Osteoblast (primary cell): ENCODE measurements around the gene CRY1. TPM values are rescaled to one million over a fixed set of nuclear protein-coding genes. Genes with fewer than 3 reads are reported as not detected.

Source experiments
- DNase-seq: peaks from one replicate; pipeline ENCODE4 v3.0.0; 2011; ENCODE audit warnings: low spot score, mixed read lengths; ENCODE audit not compliant: insufficient read length; ENCODE audit errors: missing footprints
- H2AFZ ChIP-seq: 2 replicates; pipeline ENCODE4 v1.6.0; 2011; ENCODE audit warnings: mild to moderate bottlenecking, low read length
- H3K27ac ChIP-seq: 2 replicates; pipeline ENCODE4 v1.5.1; 2011; ENCODE audit warnings: mild to moderate bottlenecking, low read depth, low read length, moderate library complexity
- H3K27me3 ChIP-seq: 2 replicates; pipeline ENCODE4 v1.6.0; 2012; ENCODE audit warnings: mild to moderate bottlenecking, control low read depth, inconsistent platforms, low read length, moderate library complexity; ENCODE audit not compliant: insufficient read depth
- H3K36me3 ChIP-seq: 2 replicates; pipeline ENCODE4 v1.5.1; 2011; ENCODE audit warnings: mild to moderate bottlenecking, low read length, control low read depth, moderate library complexity; ENCODE audit not compliant: insufficient read depth
- H3K4me1 ChIP-seq: 2 replicates; pipeline ENCODE4 v1.5.1; 2011; ENCODE audit warnings: mild to moderate bottlenecking, low read length, control low read depth, moderate library complexity; ENCODE audit not compliant: insufficient read depth
- H3K4me2 ChIP-seq: 2 replicates; pipeline ENCODE4 v1.6.0; 2011; ENCODE audit warnings: mild to moderate bottlenecking, low read length; ENCODE audit not compliant: insufficient read depth
- H3K4me3 ChIP-seq: fragments of 200-600 bp; sonication (generic); 3 replicates; pipeline ENCODE4 v1.5.1; 2012; ENCODE audit warnings: mild to moderate bottlenecking, low read length, inconsistent platforms; ENCODE audit not compliant: insufficient read depth
- H3K79me2 ChIP-seq: 2 replicates; pipeline ENCODE4 v1.6.0; 2012; ENCODE audit warnings: mild to moderate bottlenecking, low read length, control low read depth, inconsistent platforms; ENCODE audit not compliant: insufficient read depth
- H3K9me3 ChIP-seq: 2 replicates; pipeline ENCODE4 v1.5.1; 2011; ENCODE audit warnings: low read depth, low read length, control low read depth
- H4K20me1 ChIP-seq: 2 replicates; pipeline ENCODE4 v1.6.0; 2012; ENCODE audit warnings: mild to moderate bottlenecking, low read length, control low read depth; ENCODE audit not compliant: insufficient read depth
- CTCF ChIP-seq: IDR thresholded peaks from 2 replicates; pipeline ENCODE4 v1.5.1; 2011; ENCODE audit warnings: mild to moderate bottlenecking, low read depth, low read length, moderate library complexity; ENCODE audit errors: extremely low read depth
- total RNA-seq: library from RNA; depleted of rRNA; stranded (reverse); fragments of >200 nt; gene quantifications from 2 replicates; pipeline ENCODE4 v1.2.3, GENCODE V29; 2012

CRY1 gene
- total RNA-seq, 1 donor: 18.1 TPM

- H4K20me1 ChIP-seq: peaks cover 79% of the 10 kb centered on the region
- peaks cover 57% of the 10 kb centered on the region for H3K4me1 ChIP-seq
- peaks cover 76% of the 10 kb centered on the region for H3K36me3 ChIP-seq
- H3K4me3 ChIP-seq: no peak overlapping the region
- no peak for TF ChIP-seq CTCF
- peaks cover 41% of the 10 kb centered on the region for H3K79me2 ChIP-seq
- DNase-seq: no peak
- H3K9me3 ChIP-seq: no peaks in the 10 kb centered on the region
- no peak overlapping the region for H2AFZ ChIP-seq
- no peak overlapping the region for H3K4me2 ChIP-seq
- H3K27ac ChIP-seq: no peak overlapping the region
- H3K27me3 ChIP-seq: no peaks in the 10 kb centered on the region
Measured at GRCh38 chr12:106974511-106974910, 118.8 kb downstream of the CRY1 start.

DNA sequence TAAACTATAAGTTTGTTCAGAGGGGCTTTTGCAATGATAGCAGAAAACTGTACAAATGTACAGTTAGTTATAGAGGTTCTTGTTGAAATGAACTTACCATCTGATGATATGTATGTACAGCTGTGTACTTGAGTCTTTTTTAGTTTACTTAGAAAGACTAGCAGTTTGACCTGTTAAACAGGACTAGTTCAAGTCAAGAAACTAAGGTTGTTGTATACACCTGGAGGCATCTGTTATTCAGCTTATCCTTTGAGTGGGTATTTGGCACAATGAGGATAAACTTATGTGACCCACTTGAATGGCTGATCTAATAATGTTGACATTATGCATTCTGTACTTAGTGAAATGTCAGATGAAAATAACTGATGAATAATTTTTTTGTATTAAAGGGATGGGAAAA is 119.8 kb downstream of the CRY1 start:
- no peak for DNase-seq
- Histone ChIP-seq H3K4me3 (no peak overlapping the region), H3K4me2 (no peak overlapping the region), H3K36me3 (peaks cover 76% of the 10 kb centered on the region), H4K20me1 (peaks cover 83% of the 10 kb centered on the region), H3K27ac (no peak overlapping the region), H3K79me2 (peaks cover 48% of the 10 kb centered on the region), H2AFZ (no peak overlapping the region), H3K4me1 (peaks cover 57% of the 10 kb centered on the region), H3K9me3 (no peaks in the 10 kb centered on the region), H3K27me3 (no peaks in the 10 kb centered on the region)
- no peak for TF ChIP-seq CTCF

DNA sequence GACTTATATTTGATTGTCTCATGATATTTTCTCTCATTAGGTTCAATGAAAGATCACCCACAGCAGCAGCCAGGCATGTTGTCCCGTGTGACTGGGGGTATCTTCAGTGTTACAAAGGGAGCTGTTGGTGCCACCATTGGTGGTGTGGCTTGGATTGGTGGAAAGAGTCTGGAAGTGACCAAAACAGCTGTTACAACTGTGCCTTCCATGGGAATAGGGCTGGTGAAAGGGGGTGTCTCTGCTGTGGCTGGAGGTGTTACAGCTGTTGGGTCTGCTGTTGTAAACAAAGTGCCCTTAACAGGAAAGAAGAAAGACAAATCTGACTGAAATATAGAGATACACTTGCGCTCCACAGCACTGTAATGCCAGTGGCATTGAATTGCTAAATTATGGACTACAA is 122.3 kb downstream of the CRY1 start:
- Histone ChIP-seq H3K4me3 (no peak overlapping the region), H2AFZ (no peak overlapping the region), H3K36me3 (peaks cover 89% of the 10 kb centered on the region), H3K4me2 (no peak overlapping the region), H3K27me3 (no peaks in the 10 kb centered on the region), H3K9me3 (no peaks in the 10 kb centered on the region), H4K20me1 (peaks cover 83% of the 10 kb centered on the region), H3K4me1 (peaks cover 36% of the 10 kb centered on the region), H3K79me2 (peaks cover 72% of the 10 kb centered on the region), H3K27ac (no peak overlapping the region)
- no peak for DNase-seq
- TF ChIP-seq CTCF: no peak

DNA sequence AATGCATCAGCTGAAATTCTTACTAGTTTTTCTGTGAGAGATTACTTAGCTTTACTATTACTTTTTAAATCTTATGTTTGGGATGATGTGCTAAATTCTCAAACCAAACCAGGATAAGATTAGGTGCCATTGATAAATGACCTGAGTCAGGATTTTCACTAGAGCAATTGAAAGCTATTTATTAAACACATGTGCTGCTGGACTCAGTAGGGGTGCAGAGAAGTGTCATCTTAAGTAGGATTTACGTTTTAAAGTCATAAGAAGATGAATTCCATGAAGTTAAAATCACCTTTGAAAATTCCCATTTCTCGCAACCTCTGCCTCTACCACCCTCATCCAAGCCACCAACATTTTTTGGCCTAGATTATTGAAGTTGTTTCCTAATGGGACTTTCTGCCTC is 128.8 kb downstream of the CRY1 start:
- H3K4me3 ChIP-seq: no peak overlapping the region
- H3K9me3 ChIP-seq: no peaks in the 10 kb centered on the region
- no peak overlapping the region for H3K4me2 ChIP-seq
- H3K4me1 ChIP-seq: peaks cover 17% of the 10 kb centered on the region
- H3K27me3 ChIP-seq: no peaks in the 10 kb centered on the region
- DNase-seq: no peak
- H3K27ac ChIP-seq: no peak overlapping the region
- peaks cover 94% of the 10 kb centered on the region for H3K79me2 ChIP-seq
- no peak for TF ChIP-seq CTCF
- H4K20me1 ChIP-seq: peaks cover 81% of the 10 kb centered on the region
- no peak overlapping the region for H2AFZ ChIP-seq
- peaks cover 81% of the 10 kb centered on the region for H3K36me3 ChIP-seq
